ENCODE results near the gene DCC. TPM values are rescaled to one million over a fixed set of nuclear protein-coding genes. Genes with fewer than 3 reads are reported as not detected.

DCC gene
- polyA plus RNA-seq, 2 of the 4 experiments (the other 2 are of a cell fraction): 0.12 TPM; not detected in 1

DNA sequence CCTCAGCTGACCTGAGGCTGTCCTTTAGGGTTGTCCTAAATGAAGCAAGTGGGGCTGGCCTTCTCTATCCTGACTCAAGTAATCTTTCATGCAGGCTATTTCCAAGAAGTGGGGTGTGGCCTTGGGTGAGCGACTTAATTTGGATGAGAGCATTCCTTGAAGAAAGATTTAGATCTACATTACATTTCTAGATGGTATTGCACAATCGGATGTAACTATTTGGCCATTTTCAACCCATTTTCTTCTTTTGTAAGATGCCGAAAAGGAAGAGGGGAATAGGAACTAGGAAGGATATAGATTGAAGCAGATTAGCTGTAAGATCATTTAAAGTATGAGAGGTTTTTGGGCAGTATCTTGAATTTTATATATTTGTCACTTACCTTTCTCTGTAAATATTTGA, 1138.2 kb downstream of the DCC start:
- ATAC-seq (no peak), FAIRE-seq (no peak), DNase-seq (ENCODE audit: low read depth in 1 of 2, low spot score in 1 of 2) (no peak)
- Histone ChIP-seq H3K4me3 (no peak overlapping the region), H3K4me2 (no peak overlapping the region), H3K27ac (no peak overlapping the region), H3K9me3 (no peaks in the 10 kb centered on the region), H3K4me1 (no peaks in the 10 kb centered on the region)
- WGBS (ENCODE audit: missing lambda C conversion rate): 19% methylated on average over 3 of the region's 3 CpGs
- ChIA-PET POLR2A (no interaction called here), CTCF (no interaction called here)
- TF ChIP-seq RNF2 (IDR thresholded peaks at IDR 0.05; ENCODE audit: borderline replicate concordance, low read depth) (no peak), RCOR1 (IDR thresholded peaks at IDR 0.05; ENCODE audit: low read depth, low read length) (no peak)
- TF ChIP-seq, protein P1, sequence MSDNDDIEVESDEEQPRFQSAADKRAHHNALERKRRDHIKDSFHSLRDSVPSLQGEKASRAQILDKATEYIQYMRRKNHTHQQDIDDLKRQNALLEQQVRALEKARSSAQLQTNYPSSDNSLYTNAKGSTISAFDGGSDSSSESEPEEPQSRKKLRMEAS (IDR thresholded peaks at IDR 0.05): no peak

DNA sequence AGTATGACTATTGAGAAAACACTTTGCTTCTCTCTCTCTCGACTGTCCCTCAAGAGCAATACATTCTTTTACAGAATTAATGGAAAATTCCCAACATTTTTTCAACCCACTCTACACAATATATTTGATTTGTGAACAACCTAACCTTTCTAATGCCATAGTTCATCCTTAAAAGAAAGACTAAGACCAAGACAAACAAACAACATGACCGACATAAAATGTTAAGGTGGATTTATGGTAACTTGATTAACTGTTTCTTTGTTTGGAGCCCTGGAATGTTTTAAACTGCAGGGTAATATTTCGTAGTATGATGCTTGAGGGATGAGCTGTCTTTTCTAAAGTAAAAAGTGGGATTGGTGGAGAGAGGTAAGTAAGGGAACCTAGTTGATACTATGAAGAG, 1146.3 kb downstream of the DCC start:
- Histone ChIP-seq H3K27ac (no peak overlapping the region), H3K4me1 (no peaks in the 10 kb centered on the region), H3K4me3 (no peak overlapping the region), H3K4me2 (no peak overlapping the region), H3K9me3 (no peaks in the 10 kb centered on the region)
- ChIA-PET POLR2A (no interaction called here), CTCF (interaction anchor here (1.3 kb wide), 1 partner anchor 16 kb away, joined by 3 read pairs; no protein-coding TSS in a partner anchor)
- DNase-seq (ENCODE audit: low read depth in 1 of 2, low spot score in 1 of 2) (no peak), ATAC-seq (no peak), FAIRE-seq (no peak)
- TF ChIP-seq ESRRA (IDR thresholded peaks at IDR 0.05; ENCODE audit: borderline replicate concordance, low read length) (no peak), MAFK (IDR thresholded peaks at IDR 0.05; ENCODE audit: partially characterized antibody) (no peak), RNF2 (IDR thresholded peaks at IDR 0.05; ENCODE audit: borderline replicate concordance, low read depth) (no peak), CHD2 (IDR thresholded peaks at IDR 0.05; ENCODE audit: low read length, partially characterized antibody) (no peak), JUN (IDR thresholded peaks at IDR 0.05) (no peak)
- whole genome bisulfite sequencing (ENCODE audit: missing lambda C conversion rate): 5% methylated on average over 3 of the region's 3 CpGs

DNA sequence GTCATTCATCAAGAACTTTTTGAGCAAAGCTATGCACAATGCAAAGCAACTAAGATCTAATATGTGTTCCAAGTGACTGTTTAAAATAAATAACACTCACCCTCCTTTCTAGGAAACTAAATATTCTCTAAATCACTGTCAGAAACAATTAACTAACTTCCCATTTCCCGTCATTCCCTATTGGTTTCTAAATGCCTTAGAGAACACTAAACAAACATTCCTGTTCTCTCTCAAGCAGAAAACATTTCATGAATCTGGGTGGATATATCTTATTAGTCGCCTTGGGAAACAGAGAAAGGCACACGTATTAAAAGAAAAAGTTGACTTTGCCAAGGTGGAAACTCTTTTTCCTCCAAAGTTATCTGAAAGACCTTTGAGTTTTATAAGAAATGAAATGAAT, 1149.3 kb downstream of the DCC start:
- ChIA-PET CTCF (no interaction called here), POLR2A (no interaction called here)
- Histone ChIP-seq H3K4me3 (no peak overlapping the region), H3K4me2 (no peak overlapping the region), H3K4me1 (no peaks in the 10 kb centered on the region), H3K27ac (no peak overlapping the region), H3K9me3 (no peaks in the 10 kb centered on the region)
- TF ChIP-seq SMC3 (IDR thresholded peaks at IDR 0.05) (no peak), EP300 (IDR thresholded peaks at IDR 0.05) (no peak), RCOR1 (IDR thresholded peaks at IDR 0.05; ENCODE audit: low read depth, low read length) (no peak), EHMT2 (IDR thresholded peaks at IDR 0.05; ENCODE audit: low read depth) (no peak), PHF8 (IDR thresholded peaks at IDR 0.05; ENCODE audit: borderline replicate concordance, low read depth) (no peak)
- TF ChIP-seq, protein P2, sequence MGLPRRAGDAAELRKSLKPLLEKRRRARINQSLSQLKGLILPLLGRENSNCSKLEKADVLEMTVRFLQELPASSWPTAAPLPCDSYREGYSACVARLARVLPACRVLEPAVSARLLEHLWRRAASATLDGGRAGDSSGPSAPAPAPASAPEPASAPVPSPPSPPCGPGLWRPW (IDR thresholded peaks at IDR 0.05): no peak
- ATAC-seq: no peak
- FAIRE-seq: no peak
- no peak for DNase-seq (ENCODE audit: low read depth in 1 of 2, low spot score in 1 of 2)
- 2% methylated on average over 3 of the region's 3 CpGs for WGBS (ENCODE audit: missing lambda C conversion rate)

DNA sequence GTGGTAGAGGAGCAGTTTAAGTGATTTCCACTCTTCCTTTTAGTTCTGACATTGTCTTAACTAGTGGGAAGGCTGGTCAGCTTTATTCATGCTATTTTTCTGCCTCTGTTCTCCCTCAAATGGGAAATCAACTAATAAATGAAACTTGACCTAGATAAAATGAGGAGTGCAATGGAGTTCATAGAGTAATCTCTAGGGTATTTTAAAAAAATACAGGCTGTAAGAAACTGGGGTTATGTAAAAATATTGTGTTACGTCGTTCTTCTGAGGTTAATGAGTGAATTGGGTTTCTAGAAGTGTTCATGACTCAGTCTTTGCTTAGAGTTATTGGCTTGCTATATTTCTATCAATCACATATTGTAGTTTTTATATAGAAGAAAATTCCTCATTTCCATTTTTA, 1150.0 kb downstream of the DCC start:
- no peak for DNase-seq (ENCODE audit: low read depth in 1 of 2, low spot score in 1 of 2)
- H3K27ac ChIP-seq: no peak overlapping the region
- H3K4me2 ChIP-seq: no peak overlapping the region
- TF ChIP-seq, protein P3, sequence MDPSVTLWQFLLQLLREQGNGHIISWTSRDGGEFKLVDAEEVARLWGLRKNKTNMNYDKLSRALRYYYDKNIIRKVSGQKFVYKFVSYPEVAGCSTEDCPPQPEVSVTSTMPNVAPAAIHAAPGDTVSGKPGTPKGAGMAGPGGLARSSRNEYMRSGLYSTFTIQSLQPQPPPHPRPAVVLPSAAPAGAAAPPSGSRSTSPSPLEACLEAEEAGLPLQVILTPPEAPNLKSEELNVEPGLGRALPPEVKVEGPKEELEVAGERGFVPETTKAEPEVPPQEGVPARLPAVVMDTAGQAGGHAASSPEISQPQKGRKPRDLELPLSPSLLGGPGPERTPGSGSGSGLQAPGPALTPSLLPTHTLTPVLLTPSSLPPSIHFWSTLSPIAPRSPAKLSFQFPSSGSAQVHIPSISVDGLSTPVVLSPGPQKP (IDR thresholded peaks at IDR 0.05; ENCODE audit: low read depth, low read length): no peak
- TF ChIP-seq RNF2 (IDR thresholded peaks at IDR 0.05; ENCODE audit: borderline replicate concordance, low read depth) (no peak), NR3C1 (IDR thresholded peaks at IDR 0.05) (no peak), CHD4 (IDR thresholded peaks at IDR 0.05; ENCODE audit: borderline replicate concordance) (no peak), RAD21 (conservative IDR thresholded peaks at IDR 0.05 in 1 of 2, IDR thresholded peaks at IDR 0.05 in 1 of 2) (no peak), RCOR1 (IDR thresholded peaks at IDR 0.05; ENCODE audit: low read depth, low read length) (no peak), MAZ (IDR thresholded peaks at IDR 0.05; ENCODE audit: borderline replicate concordance, low read depth, low read length) (no peak), HOXB5 (CRISPR knock-in tag; IDR thresholded peaks at IDR 0.05) (no peak)
- TF ChIP-seq, protein P4, sequence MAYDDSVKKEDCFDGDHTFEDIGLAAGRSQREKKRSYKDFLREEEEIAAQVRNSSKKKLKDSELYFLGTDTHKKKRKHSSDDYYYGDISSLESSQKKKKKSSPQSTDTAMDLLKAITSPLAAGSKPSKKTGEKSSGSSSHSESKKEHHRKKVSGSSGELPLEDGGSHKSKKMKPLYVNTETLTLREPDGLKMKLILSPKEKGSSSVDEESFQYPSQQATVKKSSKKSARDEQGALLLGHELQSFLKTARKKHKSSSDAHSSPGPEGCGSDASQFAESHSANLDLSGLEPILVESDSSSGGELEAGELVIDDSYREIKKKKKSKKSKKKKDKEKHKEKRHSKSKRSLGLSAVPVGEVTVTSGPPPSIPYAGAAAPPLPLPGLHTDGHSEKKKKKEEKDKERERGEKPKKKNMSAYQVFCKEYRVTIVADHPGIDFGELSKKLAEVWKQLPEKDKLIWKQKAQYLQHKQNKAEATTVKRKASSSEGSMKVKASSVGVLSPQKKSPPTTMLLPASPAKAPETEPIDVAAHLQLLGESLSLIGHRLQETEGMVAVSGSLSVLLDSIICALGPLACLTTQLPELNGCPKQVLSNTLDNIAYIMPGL (CRISPR knock-in tag; IDR thresholded peaks at IDR 0.05; ENCODE audit: borderline replicate concordance): no peak
- FAIRE-seq: no peak
- ATAC-seq: no peak
- CTCF ChIA-PET: no interaction called here
- WGBS (ENCODE audit: missing lambda C conversion rate): 6% methylated on average over 2 of the region's 2 CpGs
- no peaks in the 10 kb centered on the region for H3K4me1 ChIP-seq
- POLR2A ChIA-PET: no interaction called here
- no peaks in the 10 kb centered on the region for H3K9me3 ChIP-seq
- no peak overlapping the region for H3K4me3 ChIP-seq

Measured in A549 (cell line).